GM11168 (cell line): ENCODE results near the gene WNT4.
"Not testable (repeated sequence)": the region's sequence is repeated elsewhere in the genome, so short reads cannot be mapped to it uniquely, and the experiment has no call there.

ENCODE experiments used
- in situ Hi-C: fragments of 300-500 bp; cut with MboI; formaldehyde crosslinking; loops from one replicate; pipeline ENCODE4 v1.12.0; 2022; ENCODE audit warnings: low sequenced_read_pairs; ENCODE audit not compliant: unreplicated experiment

WNT4 gene

DNA sequence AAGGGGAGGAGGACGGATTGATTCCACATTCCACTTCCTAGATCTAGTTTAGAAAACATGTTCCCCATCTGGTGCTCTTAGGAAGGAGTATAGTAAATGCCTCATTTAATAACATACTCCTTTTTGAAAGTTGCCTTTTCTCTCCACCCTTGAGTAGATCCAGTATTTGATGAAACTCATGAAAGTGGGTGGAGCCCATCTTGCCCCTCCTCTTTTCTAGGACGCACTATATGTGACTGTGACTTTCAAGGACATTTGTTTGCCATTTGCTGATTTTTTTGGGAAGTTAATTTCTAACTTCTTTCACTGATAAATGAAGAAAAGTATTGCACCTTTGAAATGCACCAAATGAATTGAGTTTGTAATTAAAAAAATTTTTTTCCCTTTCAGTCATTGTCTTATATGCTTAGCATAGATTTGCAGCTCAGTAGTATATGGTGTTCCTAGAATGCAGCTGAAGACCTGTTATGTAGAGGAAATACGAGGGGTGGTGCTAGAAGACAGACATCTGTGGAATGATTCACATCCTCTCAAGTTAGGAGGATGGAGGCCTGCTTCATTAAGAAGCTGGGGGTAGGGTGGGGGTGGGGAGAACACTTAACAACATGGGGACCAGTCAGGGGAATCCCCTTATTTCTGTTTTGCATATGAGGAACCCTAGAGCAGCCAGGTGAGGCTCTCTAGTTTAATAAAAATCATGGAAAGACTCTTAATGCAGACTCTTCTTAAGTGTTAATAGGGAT, 50.7 kb downstream of the WNT4 start:
- in situ Hi-C loops, result not testable (repeated sequence)

DNA sequence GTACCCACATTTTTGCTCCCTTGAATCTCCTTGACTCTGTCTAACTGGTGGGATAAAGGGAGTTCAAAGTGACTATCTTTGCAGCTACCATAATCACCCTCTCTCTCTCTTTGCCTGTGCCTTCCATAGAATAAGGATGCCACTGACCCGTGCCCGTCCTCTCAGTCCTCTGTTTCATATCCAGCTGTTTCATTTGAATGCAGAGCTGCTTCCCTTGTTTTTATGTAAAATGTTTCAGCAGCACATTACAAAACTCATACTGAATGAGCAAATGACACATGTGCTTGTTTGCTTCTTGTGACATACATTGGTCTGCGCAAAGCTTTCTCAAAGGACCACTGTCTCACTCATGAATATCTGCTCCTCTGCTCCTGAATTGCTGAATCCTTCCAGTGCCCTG, 52.0 kb downstream of the WNT4 start:
- in situ Hi-C loops, result no loop called here

DNA sequence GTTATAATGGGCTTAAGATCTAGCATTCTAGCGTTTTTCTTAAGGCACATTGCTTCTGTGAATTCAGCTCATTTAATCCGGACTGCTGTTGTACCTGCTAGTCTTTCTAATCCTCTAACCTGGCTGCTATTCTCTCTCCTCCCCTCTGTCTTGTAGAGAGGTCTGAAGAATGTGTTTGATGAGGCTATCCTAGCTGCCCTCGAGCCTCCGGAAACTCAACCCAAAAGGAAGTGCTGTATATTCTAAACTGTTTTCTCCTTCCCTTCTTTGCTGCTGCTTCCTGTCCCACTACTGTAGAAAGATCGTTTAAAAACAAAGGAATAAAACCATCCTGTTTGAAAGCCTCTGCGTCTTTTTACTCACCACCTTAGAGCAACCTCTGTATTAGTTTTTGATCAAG, 53.1 kb downstream of the WNT4 start:
- in situ Hi-C loops, result no loop called here

DNA sequence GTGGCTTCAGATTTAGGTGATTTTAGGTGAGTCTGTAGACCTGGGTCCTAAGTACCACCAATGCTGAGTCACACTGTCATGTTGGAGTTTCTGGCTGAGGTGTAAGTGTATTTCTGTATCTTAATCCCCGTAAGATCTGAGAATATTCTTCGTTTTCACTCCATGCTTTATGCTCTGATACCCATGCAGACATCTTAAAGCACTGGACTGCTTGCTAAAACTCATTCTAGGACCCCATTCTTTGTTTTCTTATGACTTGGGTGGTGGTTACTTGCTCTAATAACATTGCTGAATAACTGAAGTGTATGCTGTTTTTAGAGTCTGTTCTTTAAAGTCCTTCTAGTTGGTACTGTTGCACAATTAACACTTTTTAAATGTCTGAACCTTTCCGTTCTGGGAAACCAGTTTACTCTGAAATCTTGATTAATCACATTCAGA, 53.7 kb downstream of the WNT4 start:
- in situ Hi-C loops, result no loop called here

DNA sequence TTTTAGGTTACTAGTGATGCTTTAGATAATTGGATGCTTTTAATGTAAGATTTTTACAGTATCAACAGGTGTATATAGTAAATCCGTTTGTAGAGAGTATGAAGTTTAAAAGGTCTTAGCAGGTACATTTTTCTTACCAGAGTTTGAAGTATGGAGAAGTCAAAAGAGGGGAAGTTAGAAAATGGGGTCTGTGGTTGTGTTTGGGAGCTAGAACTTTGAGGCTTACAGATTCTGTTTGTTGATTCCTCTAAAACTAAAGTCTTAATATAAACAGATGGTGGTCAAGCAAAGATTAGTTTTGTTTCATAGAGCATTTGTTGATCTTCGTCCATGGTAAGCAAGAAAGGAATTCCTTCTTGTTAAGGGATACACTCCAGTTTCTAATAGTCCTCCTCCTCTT, 54.6 kb downstream of the WNT4 start:
- in situ Hi-C loops, result no loop called here

DNA sequence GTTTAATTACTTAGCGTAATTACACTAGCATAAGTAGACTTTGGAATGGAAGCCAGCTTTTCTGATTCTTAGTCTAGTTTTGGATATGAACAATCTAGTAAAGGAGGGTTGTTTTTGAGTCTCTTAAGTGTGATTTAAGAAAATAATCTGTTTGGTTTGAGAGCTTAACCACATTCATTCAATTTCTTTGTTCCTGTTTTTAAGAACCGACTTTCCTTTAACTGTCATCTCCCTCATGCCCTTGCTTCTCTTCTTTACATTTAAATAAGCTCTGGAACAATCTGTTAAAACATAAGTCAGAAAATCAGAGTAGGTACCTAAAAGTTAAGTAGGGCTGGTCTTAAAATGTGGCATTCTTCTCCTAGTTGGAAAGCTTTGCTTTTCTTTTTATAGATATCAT, 62.7 kb downstream of the WNT4 start:
- in situ Hi-C loops, result no loop called here

DNA sequence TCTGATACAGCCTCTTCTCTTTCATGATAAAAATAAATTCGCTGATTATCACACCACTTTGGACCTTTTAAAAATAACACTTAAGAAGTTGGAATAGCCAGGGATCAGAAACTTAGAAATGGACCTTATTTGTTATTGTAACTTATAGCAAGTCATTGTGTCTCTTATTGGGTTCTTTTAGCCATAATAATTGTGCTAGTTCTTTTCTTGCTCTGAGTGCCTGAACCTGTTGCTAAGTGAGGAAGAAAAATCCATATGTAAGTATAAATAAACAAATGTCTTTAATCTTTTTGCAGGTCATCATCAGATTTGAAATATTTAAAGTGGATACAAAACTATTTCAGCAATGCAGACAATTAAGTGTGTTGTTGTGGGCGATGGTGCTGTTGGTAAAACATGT, 64.8 kb downstream of the WNT4 start:
- in situ Hi-C loops, result no loop called here

DNA sequence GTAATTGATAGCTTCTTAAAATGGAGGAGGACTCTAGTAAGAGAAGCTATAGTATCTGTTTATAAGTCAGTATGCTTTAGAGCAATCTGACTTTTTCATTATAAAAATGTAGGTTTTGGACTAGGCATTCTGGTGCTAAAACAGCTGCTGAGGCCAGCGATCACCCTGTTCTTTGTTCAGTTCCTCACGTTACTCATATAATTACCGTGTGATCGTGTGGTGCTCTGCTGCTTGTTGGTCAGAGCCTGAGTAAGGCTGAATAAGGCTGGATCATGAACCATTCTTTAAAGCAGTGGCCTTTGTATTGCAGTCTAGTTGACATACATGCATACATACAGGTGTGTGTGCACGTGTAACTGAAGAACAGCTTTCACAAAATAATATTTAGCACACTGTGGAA, 65.2 kb downstream of the WNT4 start:
- in situ Hi-C loops, result no loop called here

DNA sequence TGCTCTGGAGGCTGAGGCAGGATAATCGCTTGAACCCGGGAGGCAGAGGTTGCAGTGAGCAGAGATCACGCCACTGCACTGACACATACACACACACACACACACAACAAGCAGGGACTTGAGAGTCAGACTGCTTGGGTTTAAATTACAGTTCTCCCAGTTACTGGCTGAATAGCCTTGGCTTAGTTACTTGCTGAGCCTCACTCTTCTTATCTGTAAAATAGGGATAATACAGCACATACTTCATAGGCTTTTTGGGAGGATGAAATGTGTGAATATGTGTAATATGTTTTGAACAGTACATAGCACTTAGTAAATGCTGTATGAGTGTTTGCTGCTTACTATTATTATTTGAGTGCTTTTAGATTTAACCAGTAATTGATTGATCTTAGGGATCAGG, 66.6 kb downstream of the WNT4 start:
- in situ Hi-C loops, result no loop called here

DNA sequence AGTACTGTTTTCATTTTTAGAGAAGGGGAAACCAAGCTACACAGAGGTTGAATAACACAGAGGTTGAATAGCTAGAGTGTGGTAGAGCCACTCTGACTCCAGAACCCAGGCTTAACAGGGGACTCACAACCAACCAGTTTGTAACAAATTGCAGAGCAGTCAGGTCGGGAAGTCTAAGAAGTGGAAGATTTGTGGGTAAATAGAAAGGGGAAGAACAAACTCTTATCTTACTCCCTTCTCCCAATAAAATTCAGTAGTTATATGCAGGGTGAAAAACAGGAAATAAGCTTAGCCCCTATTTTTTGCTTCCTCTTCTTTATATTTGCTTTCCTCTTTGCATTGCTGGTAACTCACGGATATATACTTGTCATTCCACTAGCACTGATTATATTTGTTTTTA, 67.2 kb downstream of the WNT4 start:
- in situ Hi-C loops, result no loop called here

DNA sequence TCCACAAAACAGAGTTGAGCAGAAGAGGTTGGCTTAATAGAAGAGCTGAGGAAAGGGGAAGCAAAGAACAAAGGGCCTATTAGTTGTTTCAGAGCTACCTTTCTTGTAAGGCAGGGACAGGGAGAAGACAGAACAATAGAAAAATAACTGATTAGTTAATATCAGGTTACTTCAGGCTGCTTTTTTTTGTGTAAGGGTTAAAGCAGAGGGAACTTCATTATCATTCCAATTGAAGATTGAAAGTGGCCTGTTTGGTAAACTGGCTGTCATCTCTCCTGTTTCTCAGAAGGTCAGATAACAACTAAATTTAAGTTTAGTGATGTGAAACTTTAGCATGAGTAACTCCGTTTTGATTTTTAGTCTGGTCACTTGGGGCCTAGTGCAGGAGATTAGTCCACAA, 68.1 kb downstream of the WNT4 start:
- in situ Hi-C loops, result no loop called here

DNA sequence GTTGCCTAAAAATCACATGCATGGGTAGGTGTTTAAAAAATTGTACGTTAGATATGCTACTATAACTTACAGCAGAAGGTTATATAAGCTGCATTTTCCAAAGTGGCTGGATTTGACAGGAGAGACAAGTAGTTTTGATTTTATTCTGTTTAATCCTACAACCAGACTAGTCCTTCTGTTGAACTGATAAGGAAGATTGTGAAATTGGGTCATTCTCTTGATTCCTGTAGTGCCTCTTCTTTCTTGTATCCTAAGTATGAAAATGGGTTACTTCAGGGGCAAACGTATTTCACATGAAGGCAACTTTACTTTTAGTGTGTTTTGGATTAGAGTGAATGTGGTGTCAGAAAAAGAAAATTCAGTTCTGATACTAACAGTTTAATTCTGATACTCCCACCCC, 71.4 kb downstream of the WNT4 start:
- in situ Hi-C loops, result no loop called here
